ENCODE results near the gene MED15. TPM values are rescaled to one million over a fixed set of nuclear protein-coding genes. Genes with fewer than 3 reads are reported as not detected.
A peak's percentile ranks its signal among the peaks of the same experiment; 100 is the strongest.

The MED15 gene
- total and polyA plus RNA-seq, 2 of the 4 experiments (the other 2 are of a cell fraction), result 19.0 to 68.8 TPM

DNA sequence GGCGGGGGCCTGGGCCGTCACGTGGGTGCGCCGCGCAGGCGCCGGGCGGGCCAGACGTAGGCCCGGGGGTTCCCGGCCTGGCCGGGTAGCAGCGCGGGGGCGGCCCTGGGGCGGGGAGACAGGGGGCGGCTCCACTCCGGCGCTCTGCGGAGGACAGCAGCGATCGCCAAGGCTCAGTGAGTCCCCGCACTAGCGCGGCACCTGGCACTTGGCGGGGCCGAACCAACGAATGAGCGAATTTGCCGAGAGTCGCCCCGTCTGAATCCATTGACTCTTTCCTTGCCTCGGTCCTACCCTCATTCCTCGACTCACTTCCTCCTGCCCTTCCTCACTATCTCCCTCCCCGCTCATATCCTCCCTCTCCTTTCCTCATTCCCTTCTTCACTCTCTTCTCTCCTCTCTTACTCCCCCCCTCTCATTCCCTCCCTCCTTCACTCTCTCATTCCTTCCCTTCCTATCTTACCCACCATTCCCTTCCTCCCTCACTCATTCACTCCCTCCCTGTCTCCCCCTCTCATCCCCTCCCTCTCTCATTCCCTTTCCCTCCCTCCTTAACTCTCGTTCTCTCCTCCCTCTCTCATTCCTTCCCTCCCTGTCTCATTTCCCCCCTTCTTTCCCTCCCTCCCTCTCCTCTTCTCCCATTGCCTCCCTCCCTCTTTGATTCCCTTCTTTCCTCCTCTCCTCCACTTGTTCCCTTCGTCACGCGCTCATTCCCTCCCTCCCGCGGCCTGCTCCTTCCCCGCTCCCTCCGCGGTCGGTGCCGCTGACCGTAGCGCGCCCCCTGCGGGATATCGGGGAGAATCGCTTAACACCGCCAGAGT is 11.3 kb upstream of the MED15 start (continued):
- TF ChIP-seq NFE2L2 (IDR thresholded peaks at IDR 0.05; ENCODE audit: low read depth, low read length) (no peak), BHLHE40 (IDR thresholded peaks at IDR 0.05; ENCODE audit: low read depth, low read length) (peak; percentile 28; the same call in 1 of the 2 replicates)

- Histone ChIP-seq H2BK15ac (ENCODE audit: low read depth, low read length) (no peak overlapping the region), H3K56ac (ENCODE audit: extremely low read depth, insufficient read depth, low read length) (no peak overlapping the region), H2BK20ac (ENCODE audit: low read depth, low read length) (no peak overlapping the region), H2AK5ac (ENCODE audit: low read depth, low read length) (no peak overlapping the region; the same call in 1 of the 2 replicates), H3K4me1 (ENCODE audit: control insufficient read depth, insufficient read depth, low read length) (peaks cover 3% of the 10 kb centered on the region), H2BK5ac (ENCODE audit: low read depth, low read length, poor library complexity, severe bottlenecking) (no peak overlapping the region), H3K23ac (ENCODE audit: low read depth, low read length) (no peak overlapping the region), H3K36me3 (ENCODE audit: control insufficient read depth, insufficient read depth, low read length) (no peaks in the 10 kb centered on the region; the same call in 1 of the 2 replicates), H3K18ac (ENCODE audit: low read depth, low read length) (no peak overlapping the region), H4K91ac (ENCODE audit: insufficient read depth, low read depth, low read length) (no peak overlapping the region), H2AFZ (replicated peaks; ENCODE audit: low read length, poor library complexity) (no peak overlapping the region), H4K8ac (ENCODE audit: low read depth in 2 of 2, low read length in 2 of 2) (no peak overlapping the region), H3K14ac (replicated peaks; ENCODE audit: low read depth, low read length) (no peak overlapping the region), H4K20me1 (ENCODE audit: insufficient read depth, low read length) (peaks cover 21% of the 10 kb centered on the region), H3K9me1 (ENCODE audit: insufficient read depth, low read length) (peaks cover 11% of the 10 kb centered on the region), H3K4me2 (ENCODE audit: low read depth, low read length) (no peak overlapping the region), H3K79me1 (ENCODE audit: low read depth in 1 of 2, low read length in 2 of 2) (peaks cover 14 to 40% of the 10 kb centered on the region in 2 experiments), H3K9me3 (ENCODE audit: control insufficient read depth, insufficient read depth, low read length) (no peaks in the 10 kb centered on the region), H3K4me3 (ENCODE audit: insufficient read depth, low read depth, low read length) (no peak overlapping the region), H3K4ac (ENCODE audit: low read depth, low read length) (peak overlapping the region; percentile 33; the same call in 1 of the 2 replicates), H2AK9ac (replicated peaks; ENCODE audit: low read depth, low read length, poor library complexity) (peak overlapping the region; percentile 33), H4K5ac (ENCODE audit: low read depth, low read length) (no peak overlapping the region), H3K27ac (ENCODE audit: insufficient read depth, low read length) (no peak overlapping the region), H3K27me3 (ENCODE audit: control insufficient read depth, insufficient read depth, low read length) (no peaks in the 10 kb centered on the region), H3K9ac (ENCODE audit: low read depth, low read length) (no peak overlapping the region), H2BK120ac (ENCODE audit: low read depth, low read length) (no peak overlapping the region)
- no peak for DNase-seq
- no TSS peak for BruUV-seq (replicated peaks)
- in situ Hi-C loops (cut with MboI; ENCODE audit: low sequenced_read_pairs) (no loop called here), intact Hi-C loops (cut with micrococcal nuclease) (loop anchor here (5.0 kb wide), 1 partner anchor 40 kb away; no protein-coding TSS in a partner anchor), dilution Hi-C loops (cut with HindIII; ENCODE audit: low sequenced_read_pairs, unreplicated experiment) (no loop called here)
- ChIA-PET CTCF (no interaction called here), POLR2A (ENCODE audit: unreplicated experiment) (interaction anchor here (0.5 kb wide), 1 partner anchor 35 kb away, joined by 5 read pairs; no protein-coding TSS in a partner anchor)
- no CpG with 5 or more reads among the region's 3 CpGs for WGBS, 2 experiments (ENCODE audit: extremely low coverage in 2 of 2, insufficient read length in 1 of 2)
- ATAC-seq (ENCODE audit: low read depth), result no peak
- TF ChIP-seq, protein P1, sequence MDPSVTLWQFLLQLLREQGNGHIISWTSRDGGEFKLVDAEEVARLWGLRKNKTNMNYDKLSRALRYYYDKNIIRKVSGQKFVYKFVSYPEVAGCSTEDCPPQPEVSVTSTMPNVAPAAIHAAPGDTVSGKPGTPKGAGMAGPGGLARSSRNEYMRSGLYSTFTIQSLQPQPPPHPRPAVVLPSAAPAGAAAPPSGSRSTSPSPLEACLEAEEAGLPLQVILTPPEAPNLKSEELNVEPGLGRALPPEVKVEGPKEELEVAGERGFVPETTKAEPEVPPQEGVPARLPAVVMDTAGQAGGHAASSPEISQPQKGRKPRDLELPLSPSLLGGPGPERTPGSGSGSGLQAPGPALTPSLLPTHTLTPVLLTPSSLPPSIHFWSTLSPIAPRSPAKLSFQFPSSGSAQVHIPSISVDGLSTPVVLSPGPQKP (IDR thresholded peaks at IDR 0.05; ENCODE audit: borderline replicate concordance, low read depth, low read length), result no peak
- TF ChIP-seq, protein P2, sequence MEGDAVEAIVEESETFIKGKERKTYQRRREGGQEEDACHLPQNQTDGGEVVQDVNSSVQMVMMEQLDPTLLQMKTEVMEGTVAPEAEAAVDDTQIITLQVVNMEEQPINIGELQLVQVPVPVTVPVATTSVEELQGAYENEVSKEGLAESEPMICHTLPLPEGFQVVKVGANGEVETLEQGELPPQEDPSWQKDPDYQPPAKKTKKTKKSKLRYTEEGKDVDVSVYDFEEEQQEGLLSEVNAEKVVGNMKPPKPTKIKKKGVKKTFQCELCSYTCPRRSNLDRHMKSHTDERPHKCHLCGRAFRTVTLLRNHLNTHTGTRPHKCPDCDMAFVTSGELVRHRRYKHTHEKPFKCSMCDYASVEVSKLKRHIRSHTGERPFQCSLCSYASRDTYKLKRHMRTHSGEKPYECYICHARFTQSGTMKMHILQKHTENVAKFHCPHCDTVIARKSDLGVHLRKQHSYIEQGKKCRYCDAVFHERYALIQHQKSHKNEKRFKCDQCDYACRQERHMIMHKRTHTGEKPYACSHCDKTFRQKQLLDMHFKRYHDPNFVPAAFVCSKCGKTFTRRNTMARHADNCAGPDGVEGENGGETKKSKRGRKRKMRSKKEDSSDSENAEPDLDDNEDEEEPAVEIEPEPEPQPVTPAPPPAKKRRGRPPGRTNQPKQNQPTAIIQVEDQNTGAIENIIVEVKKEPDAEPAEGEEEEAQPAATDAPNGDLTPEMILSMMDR (conservative IDR thresholded peaks at IDR 0.05; ENCODE audit: low read depth, low read length), result no peak
- TF ChIP-seq NFE2L2 (IDR thresholded peaks at IDR 0.05; ENCODE audit: low read depth, low read length), result no peak
- no peak for TF ChIP-seq BHLHE40 (IDR thresholded peaks at IDR 0.05; ENCODE audit: low read depth, low read length)
- TF ChIP-seq CEBPB (IDR thresholded peaks at IDR 0.05; ENCODE audit: low read depth, low read length), result no peak
- TF ChIP-seq CHD1 (IDR thresholded peaks at IDR 0.05; ENCODE audit: low read depth, low read length), result no peak
- no peak for TF ChIP-seq RAD21 (IDR thresholded peaks at IDR 0.05; ENCODE audit: low read length)
- TF ChIP-seq MAFK (IDR thresholded peaks at IDR 0.05; ENCODE audit: low read depth, low read length), result no peak
- no peak for TF ChIP-seq MXI1 (IDR thresholded peaks at IDR 0.05; ENCODE audit: borderline replicate concordance, low read depth, low read length)
- TF ChIP-seq USF2 (IDR thresholded peaks at IDR 0.05; ENCODE audit: low read depth, low read length), result no peak
- no peak for TF ChIP-seq POLR2A (IDR thresholded peaks at IDR 0.05; ENCODE audit: low read depth, low read length)
- TF ChIP-seq MAZ (IDR thresholded peaks at IDR 0.05; ENCODE audit: borderline replicate concordance, low read depth, low read length), result no peak
These were observed 10.0 kb upstream of the MED15 start for GRCh38 chr22:20497426-20497825.

Measured in IMR-90 (cell line).